DOHH2 (cell line): ENCODE measurements around the gene UNC5A.

ENCODE experiments used
- EZH2phosphoT487 ChIP-seq: fragments of 200-600 bp; sonication (generic); IDR thresholded peaks from 2 replicates; pipeline ENCODE4 v1.6.1; 2017; ENCODE audit warnings: borderline replicate concordance, mild to moderate bottlenecking, antibody characterized with exemption, low read length, moderate library complexity, mixed read lengths
- TF ChIP-seq, protein P1 (sequence below): fragments of 200-600 bp; sonication (generic); IDR thresholded peaks from one replicate; pipeline ENCODE4 v1.5.1; 2014; ENCODE audit warnings: antibody characterized with exemption, mild to moderate bottlenecking, low read depth, low read length; ENCODE audit not compliant: poor library complexity, severe bottlenecking

DNA sequence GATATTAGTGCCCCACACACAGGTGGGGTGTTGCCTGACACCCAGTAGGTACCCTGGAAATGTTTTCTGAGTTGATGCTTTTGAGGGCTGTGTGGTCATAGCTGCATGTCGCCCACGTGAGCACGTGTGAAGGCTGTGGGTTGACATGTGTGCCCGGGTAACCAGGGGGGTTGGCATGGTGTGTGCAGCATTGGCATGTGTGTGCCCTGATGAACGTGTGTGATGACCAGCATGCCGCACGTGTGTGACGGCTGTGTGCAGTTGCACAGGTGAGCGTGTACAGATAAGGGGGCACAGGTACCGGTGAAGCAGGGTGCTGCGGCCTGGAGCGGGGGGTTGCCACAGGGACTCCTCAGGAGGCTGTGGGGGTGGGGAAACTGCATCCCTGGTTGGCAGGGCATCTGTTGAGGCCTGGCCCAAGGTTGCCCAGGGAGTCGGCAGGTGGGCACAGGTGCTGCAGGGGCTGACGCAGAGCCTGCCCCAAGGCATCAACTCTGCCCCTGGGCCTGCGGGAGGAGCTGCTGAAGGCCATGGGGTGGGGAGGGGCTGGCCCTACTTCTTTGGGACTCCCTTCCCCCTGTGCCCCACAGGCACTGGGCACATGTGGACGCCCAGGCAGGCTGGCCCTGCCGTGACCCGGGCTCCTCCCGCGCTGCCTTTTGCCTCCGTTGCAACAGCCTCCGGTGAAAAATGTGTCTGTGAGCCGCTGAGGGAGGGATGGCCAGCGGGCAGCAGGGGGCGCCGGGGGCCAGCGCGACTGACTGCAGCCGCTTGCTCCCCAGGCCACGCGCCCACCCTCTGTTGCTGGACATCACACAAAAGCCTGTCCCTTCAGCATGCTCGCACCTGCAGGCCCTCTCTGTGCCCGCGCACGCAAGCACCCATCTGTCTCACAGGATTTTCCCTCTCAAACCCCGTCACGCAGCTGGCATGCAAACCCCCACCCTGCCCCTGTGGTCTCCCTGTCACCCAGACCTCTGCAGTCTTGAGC is 2.2 kb downstream of the UNC5A start:
- TF ChIP-seq, protein P1, sequence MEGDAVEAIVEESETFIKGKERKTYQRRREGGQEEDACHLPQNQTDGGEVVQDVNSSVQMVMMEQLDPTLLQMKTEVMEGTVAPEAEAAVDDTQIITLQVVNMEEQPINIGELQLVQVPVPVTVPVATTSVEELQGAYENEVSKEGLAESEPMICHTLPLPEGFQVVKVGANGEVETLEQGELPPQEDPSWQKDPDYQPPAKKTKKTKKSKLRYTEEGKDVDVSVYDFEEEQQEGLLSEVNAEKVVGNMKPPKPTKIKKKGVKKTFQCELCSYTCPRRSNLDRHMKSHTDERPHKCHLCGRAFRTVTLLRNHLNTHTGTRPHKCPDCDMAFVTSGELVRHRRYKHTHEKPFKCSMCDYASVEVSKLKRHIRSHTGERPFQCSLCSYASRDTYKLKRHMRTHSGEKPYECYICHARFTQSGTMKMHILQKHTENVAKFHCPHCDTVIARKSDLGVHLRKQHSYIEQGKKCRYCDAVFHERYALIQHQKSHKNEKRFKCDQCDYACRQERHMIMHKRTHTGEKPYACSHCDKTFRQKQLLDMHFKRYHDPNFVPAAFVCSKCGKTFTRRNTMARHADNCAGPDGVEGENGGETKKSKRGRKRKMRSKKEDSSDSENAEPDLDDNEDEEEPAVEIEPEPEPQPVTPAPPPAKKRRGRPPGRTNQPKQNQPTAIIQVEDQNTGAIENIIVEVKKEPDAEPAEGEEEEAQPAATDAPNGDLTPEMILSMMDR: peak; percentile 54
- no peak for TF ChIP-seq EZH2phosphoT487
